Mammary epithelial cell (primary cell): ENCODE measurements around the gene PLET1.

Source experiments
- CTCF ChIP-seq, 2 donors: IDR thresholded peaks in 1 of 2; conservative IDR thresholded peaks in 1 of 2; 2 replicates each; pipeline ENCODE4 v1.5.1; 2011 to 2012; ENCODE audit warnings: inconsistent platforms in 2 of 2, low read length in 2 of 2, mild to moderate bottlenecking in 2 of 2, control low read depth in 1 of 2, low read depth in 1 of 2; ENCODE audit not compliant: insufficient read depth in 1 of 2; ENCODE audit errors: extremely low read depth in 1 of 2
- EZH2 ChIP-seq: IDR thresholded peaks from 2 replicates; pipeline ENCODE4 v1.6.1; 2012; ENCODE audit warnings: low read length, inconsistent platforms, borderline replicate concordance

DNA sequence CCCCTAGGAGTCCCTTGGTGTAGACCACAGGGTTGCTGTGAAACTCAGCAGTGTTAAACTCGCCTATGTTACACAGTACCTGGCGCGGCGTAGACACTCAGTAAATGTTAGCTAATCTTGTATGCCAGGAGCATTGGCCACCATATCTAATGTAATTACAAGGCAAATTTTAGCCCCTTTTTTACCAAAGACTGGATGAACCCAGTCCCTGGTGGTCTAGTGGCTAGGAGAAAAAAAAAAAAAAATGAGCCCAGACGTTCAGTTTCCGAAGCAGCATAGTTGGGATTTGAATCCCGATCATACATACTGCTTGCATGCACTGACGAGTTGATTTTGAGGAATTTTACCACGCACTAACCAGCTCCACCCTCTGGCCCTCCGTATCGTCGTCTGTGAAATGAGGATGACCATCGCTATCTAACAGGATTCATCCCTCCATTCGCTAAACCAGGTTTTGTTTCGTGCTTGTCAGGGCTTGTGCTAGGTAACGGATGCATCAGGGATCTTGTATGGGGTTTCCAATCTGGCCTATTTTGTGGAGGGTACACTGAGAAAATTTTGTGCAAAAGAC, 33.7 kb downstream of the PLET1 start:
- TF ChIP-seq CTCF (conservative IDR thresholded peaks at IDR 0.05 in 1 of 2, IDR thresholded peaks at IDR 0.05 in 1 of 2; ENCODE audit: extremely low read depth in 1 of 2, insufficient read depth in 1 of 2, low read depth in 1 of 2, low read length in 2 of 2) (no peak), EZH2 (no peak)
